Heart right ventricle (tissue), 16 donors: Measurements from ENCODE around the gene CHTOP. TPM values are rescaled to one million over a fixed set of nuclear protein-coding genes. Genes with fewer than 3 reads are reported as not detected.
A peak's percentile ranks its signal among the peaks of the same experiment; 100 is the strongest.

Experiments
- ATAC-seq, 8 donors: fragments of 200-7000 bp; cut with Tn5 transposase; one replicate each; pipeline ENCODE4 v1.9.1; 2020; ENCODE audit warnings: mild to moderate bottlenecking in 8 of 8, moderate library complexity in 8 of 8, moderate number of reproducible peaks in 1 of 8
- DNase-seq, 2 donors: peaks; one replicate each; pipeline ENCODE4 v3.0.0-alpha.2; 2020
- H3K27ac ChIP-seq, 10 donors: fragments of 200-600 bp; sonication (generic) in 2 of 10; one replicate each; pipeline versions ENCODE4 v1.5.0 to v1.8.0; 2020 to 2022; ENCODE audit warnings: mild to moderate bottlenecking in 3 of 10
- H3K27me3 ChIP-seq, 7 donors: fragments of 200-600 bp; one replicate each; pipeline ENCODE4 v1.8.0; 2021 to 2022; ENCODE audit warnings: mild to moderate bottlenecking in 2 of 7
- H3K36me3 ChIP-seq, 9 donors: fragments of 200-600 bp; sonication (generic) in 1 of 9; one replicate each; pipeline versions ENCODE4 v1.5.0 to v1.8.0; 2020 to 2022; ENCODE audit warnings: mild to moderate bottlenecking in 2 of 9
- H3K4me1 ChIP-seq, 9 donors: fragments of 200-600 bp; sonication (generic) in 1 of 9; one replicate each; pipeline versions ENCODE4 v1.5.0 to v1.8.0; 2020 to 2022; ENCODE audit warnings: mild to moderate bottlenecking in 4 of 9
- H3K4me3 ChIP-seq, 10 donors: fragments of 200-600 bp; sonication (generic) in 2 of 10; one replicate each; pipeline versions ENCODE4 v1.5.0 to v1.8.0; 2020 to 2022; ENCODE audit warnings: mild to moderate bottlenecking in 7 of 10, moderate library complexity in 2 of 10
- H3K9me3 ChIP-seq, 11 donors: fragments of 200-600 bp in 10 of 11; sonication (generic) in 2 of 11; one replicate each; pipeline versions ENCODE4 v1.5.0 to v1.8.0; 2013 to 2022; ENCODE audit warnings: mild to moderate bottlenecking in 2 of 11, control low read depth in 1 of 11, moderate library complexity in 1 of 11
- WGBS, 2 donors: extraction: QIAGEN DNeasy Blood & Tissue Kit; methylation state at CpG; one replicate each; pipeline ENCODE4 v1.1.7; 2013; ENCODE audit warnings: inconsistent platforms in 1 of 2; 5-methylcytosine and 5-hydroxymethylcytosine counted together
- intact Hi-C, 10 donors: fragments of 100-400 bp; cut with DNase I; formaldehyde crosslinking; loops; one replicate each; pipeline versions ENCODE4 v1.11.1 to v1.14.2; 2022
- polyA plus RNA-seq, 2 donors: library from polyadenylated mRNA; stranded (reverse); fragments of 200-250 nt; gene quantifications; one replicate each; pipeline ENCODE4 v1.2.3, GENCODE V29; 2013
- total RNA-seq, 10 donors: library from RNA; stranded (reverse); fragmentation: NEBNext Ultra II Directional in 3 of 10; extraction: Animal tissue kit (Norgen Biotek cat#: 25700) in 3 of 10; gene quantifications; one replicate each; pipeline versions ENCODE4 v1.2.1 to v1.2.4, GENCODE V29; 2021 to 2023
- TF ChIP-seq, protein P1 (sequence below), 9 donors: fragments of 200-600 bp; sonication (generic) in 2 of 9; IDR thresholded peaks; one replicate each; pipeline versions ENCODE4 v1.5.0 to v1.8.0; 2021 to 2022; ENCODE audit warnings: antibody characterized with exemption in 9 of 9, mild to moderate bottlenecking in 5 of 9, moderate library complexity in 1 of 9
- donor health status: Arrhythmogenic right ventricular cardiomyopathy.
- donor health status: ischemic (EF 13 %, LVEDD 7.1; RV severe dilation, severe dysfunction).
- donor health status: healthy with polysubstance abuse.
- donor health status: DM: no; HTN: yes; CAD: no.
- donor health status: DM: no; HTN: no; CAD: no.
- donor health status: ischemic (EF 25% LVEDD 6.9; RV normal size, moderate dysfunction).
- donor health status: ischemic (EF 25% LVEDD 5.7; RV mildly dilated, moderate dysfunction).
- donor health status: healthy.
- donor health status: DM: yes; HTN: yes; CAD: no.
- donor health status: Ischemic cardiomyopathy.
- donor health status: ischemic (EF 35%, LVEDD 5.7; RV mildly dilated, moderate dysfunction).
- donor health status: nonischemic (EF 11% LVEDD 7.7; RV severe dilation, severe dysfunction).
- donor health status: DM: yes; HTN: yes; CAD: no.
- donor health status: PGD.
- donor health status: ischemic (EF 29% LVEDD 5.4; RV normal size, mild dysfunction).
- donor health status: nonischemic (EF 23%, LVEDD 6.1; RV moderate dilation, normal function).

The CHTOP gene
- total and polyA plus RNA-seq, 12 donors, result 61.6 to 95.5 (median 77.7) TPM

DNA sequence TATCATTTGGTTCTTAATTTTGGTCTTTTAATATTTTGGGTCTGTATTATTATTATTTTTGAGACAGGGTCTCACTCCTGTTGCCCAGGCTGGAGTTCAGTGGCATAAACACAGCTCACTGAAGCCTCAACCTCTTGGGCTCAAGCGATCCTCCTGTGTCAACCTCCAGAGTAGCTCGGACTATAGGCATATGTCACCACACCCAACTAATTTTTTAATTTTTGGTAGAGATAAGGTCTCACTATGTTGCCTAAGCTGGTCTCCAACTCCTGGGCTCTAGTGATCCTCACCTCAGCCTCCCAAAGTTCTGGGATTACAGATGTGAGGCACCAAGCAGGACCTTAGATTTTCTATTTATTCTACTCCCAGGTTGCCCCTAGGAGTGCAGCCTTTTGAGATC lies 39.6 kb downstream of the CHTOP start:
- WGBS, 2 donors, result 92 to 93% methylated on average over 2 of the region's 2 CpGs
- Histone ChIP-seq H3K9me3 (no peaks in the 10 kb centered on the region), H3K4me1 (peaks cover 6 to 42% (median 27%) of the 10 kb centered on the region in 9 donors), H3K4me3 (no peak overlapping the region), H3K27ac (no peak overlapping the region), H3K36me3 (peaks cover 0 to 14% (median 7%) of the 10 kb centered on the region in 9 donors), H3K27me3 (peaks cover 0 to 13% (median 7%) of the 10 kb centered on the region in 7 donors)
- DNase-seq (no peak), ATAC-seq (no peak)
- TF ChIP-seq, protein P1, sequence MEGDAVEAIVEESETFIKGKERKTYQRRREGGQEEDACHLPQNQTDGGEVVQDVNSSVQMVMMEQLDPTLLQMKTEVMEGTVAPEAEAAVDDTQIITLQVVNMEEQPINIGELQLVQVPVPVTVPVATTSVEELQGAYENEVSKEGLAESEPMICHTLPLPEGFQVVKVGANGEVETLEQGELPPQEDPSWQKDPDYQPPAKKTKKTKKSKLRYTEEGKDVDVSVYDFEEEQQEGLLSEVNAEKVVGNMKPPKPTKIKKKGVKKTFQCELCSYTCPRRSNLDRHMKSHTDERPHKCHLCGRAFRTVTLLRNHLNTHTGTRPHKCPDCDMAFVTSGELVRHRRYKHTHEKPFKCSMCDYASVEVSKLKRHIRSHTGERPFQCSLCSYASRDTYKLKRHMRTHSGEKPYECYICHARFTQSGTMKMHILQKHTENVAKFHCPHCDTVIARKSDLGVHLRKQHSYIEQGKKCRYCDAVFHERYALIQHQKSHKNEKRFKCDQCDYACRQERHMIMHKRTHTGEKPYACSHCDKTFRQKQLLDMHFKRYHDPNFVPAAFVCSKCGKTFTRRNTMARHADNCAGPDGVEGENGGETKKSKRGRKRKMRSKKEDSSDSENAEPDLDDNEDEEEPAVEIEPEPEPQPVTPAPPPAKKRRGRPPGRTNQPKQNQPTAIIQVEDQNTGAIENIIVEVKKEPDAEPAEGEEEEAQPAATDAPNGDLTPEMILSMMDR (IDR thresholded peaks at IDR 0.05), result no peak
- intact Hi-C loops, result loop anchor here in 4 of 10 donors (5.0 to 10.0 kb wide), 4 partner anchors 46 to 314 kb away; partner anchors contain the start of genes RAB13 (in 3 of the 4), S100A1 (in 1 of the 4) and S100A13 (in 1 of the 4)

DNA sequence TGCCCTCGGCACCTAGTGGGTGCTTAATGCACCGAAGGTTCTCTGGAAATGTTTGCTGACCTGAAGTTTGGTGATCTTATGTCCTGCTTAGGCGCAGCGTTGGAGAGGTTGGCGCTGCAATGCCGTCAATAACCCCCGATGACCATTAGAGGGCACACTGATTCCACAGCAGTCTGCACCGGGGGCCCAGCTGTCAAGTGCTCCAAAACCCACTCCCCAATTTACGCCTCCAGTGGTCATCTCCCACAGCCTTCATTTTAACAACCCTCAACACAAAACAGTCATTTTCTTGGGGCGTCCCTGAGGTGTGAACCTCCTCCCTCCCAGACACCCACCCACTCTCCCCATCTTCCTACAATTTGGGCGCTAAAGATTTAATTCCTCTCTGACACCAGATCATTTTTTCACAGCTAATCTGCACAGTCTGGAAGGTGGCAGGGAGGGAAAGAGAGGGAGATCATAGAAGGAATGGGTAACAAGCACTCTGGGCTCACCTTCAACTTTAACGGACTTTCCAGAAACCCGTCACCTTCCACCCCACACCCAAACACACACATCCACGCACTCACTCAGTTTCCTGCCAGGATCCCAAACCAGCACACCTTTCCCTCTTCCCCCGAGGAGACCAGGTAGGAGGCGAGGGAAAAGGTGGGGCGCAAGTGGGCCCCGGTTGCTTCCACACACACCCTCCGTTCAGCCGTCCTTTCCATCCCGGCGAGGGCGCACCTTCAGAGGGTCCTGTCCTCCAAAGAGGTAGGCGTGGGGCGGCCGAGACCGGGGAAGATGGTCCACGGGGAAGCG lies 44.1 kb downstream of the CHTOP start:
- Histone ChIP-seq H3K27me3 (peaks cover 9 to 41% (median 19%) of the 10 kb centered on the region in 7 donors), H3K9me3 (no peaks in the 10 kb centered on the region), H3K36me3 (peaks cover 0 to 13% (median 0%) of the 10 kb centered on the region in 9 donors), H3K4me3 (peak overlapping the region; percentile 48 to 73 (median 66)), H3K4me1 (peaks cover 8 to 28% (median 22%) of the 10 kb centered on the region in 9 donors), H3K27ac (peak overlapping the region; percentile 44 to 85 (median 78))
- TF ChIP-seq, protein P1 (IDR thresholded peaks at IDR 0.05), result peak; percentile 79 to 96 (median 93)
- ATAC-seq (peak; percentile 52 to 87 (median 76)), DNase-seq (peak; percentile 40 to 54)
- intact Hi-C loops, result loop anchor here (1.0 to 10.0 kb wide), 15 partner anchors 69 to 309 kb away; partner anchors contain the start of gene RAB13 (in 9 of the 10)
- 2% methylated on average over 29 of the region's 29 CpGs for WGBS, 2 donors

DNA sequence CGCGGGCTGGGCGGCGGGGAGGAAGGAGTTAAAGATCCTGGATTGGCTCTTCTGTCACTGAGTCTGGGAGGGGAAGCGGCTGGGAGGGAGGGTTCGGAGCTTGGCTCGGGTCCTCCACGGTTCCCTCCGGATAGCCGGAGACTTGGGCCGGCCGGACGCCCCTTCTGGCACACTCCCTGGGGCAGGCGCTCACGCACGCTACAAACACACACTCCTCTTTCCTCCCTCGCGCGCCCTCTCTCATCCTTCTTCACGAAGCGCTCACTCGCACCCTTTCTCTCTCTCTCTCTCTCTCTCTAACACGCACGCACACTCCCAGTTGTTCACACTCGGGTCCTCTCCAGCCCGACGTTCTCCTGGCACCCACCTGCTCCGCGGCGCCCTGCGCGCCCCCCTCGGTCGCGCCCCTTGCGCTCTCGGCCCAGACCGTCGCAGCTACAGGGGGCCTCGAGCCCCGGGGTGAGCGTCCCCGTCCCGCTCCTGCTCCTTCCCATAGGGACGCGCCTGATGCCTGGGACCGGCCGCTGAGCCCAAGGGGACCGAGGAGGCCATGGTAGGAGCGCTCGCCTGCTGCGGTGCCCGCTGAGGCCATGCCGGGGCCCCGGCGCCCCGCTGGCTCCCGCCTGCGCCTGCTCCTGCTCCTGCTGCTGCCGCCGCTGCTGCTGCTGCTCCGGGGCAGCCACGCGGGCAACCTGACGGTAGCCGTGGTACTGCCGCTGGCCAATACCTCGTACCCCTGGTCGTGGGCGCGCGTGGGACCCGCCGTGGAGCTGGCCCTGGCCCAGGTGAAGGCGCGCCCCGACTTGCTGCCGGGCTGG lies 44.9 kb downstream of the CHTOP start, which contains the start of gene NPR1:
TSS of gene NPR1 (plus strand) at position 170 of the 818 bp plus-strand sequence. CDS start at position 591, 421 bp downstream.
- ATAC-seq, result peak; percentile 75 to 90 (median 84)
- Histone ChIP-seq H3K27ac (peak within 1 kb of the TSS; percentile 62 to 85 (median 78)), H3K4me3 (peak within 1 kb of the TSS; percentile 48 to 73 (median 66)), H3K9me3 (no peaks in the 10 kb centered on the region), H3K36me3 (peaks cover 0 to 21% (median 0%) of the 10 kb centered on the region in 9 donors), H3K27me3 (peaks cover 9 to 41% (median 19%) of the 10 kb centered on the region in 7 donors), H3K4me1 (peaks cover 8 to 28% (median 22%) of the 10 kb centered on the region in 9 donors)
- 0 to 1% methylated on average over 66 to 78 of the region's 78 CpGs for WGBS, 2 donors
- peak; percentile 69 to 72 for DNase-seq
- intact Hi-C loops, result loop anchor here (1.0 to 10.0 kb wide), 15 partner anchors 69 to 309 kb away; partner anchors contain the start of gene RAB13 (in 9 of the 10)
- TF ChIP-seq, protein P1 (IDR thresholded peaks at IDR 0.05), result no peak
